CD14-positive monocyte (primary cell): ENCODE data around the gene SLC31A1. TPM values are rescaled to one million over a fixed set of nuclear protein-coding genes. Genes with fewer than 3 reads are reported as not detected.
A peak's percentile ranks its signal among the peaks of the same experiment; 100 is the strongest.

Experiments
- DNase-seq, 3 donors: peaks; one replicate each; pipeline ENCODE4 v3.0.0-alpha.2; 2011 to 2022
- H2AFZ ChIP-seq: 2 replicates; pipeline ENCODE4 v1.6.0; 2012; ENCODE audit warnings: mild to moderate bottlenecking, low read depth, low read length, inconsistent platforms; ENCODE audit not compliant: insufficient read depth, poor library complexity, severe bottlenecking
- H3K27ac ChIP-seq, 2 donors: 1 replicate in 1 of 2; 2 replicates in 1 of 2; pipeline ENCODE4 v1.5.1; 2012 to 2013; ENCODE audit warnings: low read length in 2 of 2, control low read depth in 1 of 2, inconsistent platforms in 1 of 2, low read depth in 1 of 2, mild to moderate bottlenecking in 1 of 2
- H3K27me3 ChIP-seq, 2 donors: one replicate each; pipeline versions ENCODE4 v1.6.0 to v1.6.1; 2011 to 2013; ENCODE audit warnings: low read length in 2 of 2; ENCODE audit not compliant: control insufficient read depth in 2 of 2, insufficient read depth in 2 of 2
- H3K36me3 ChIP-seq, 2 donors: replicated peaks in 1 of 2; 1 replicate in 1 of 2; 2 replicates in 1 of 2; pipeline versions ENCODE4 v1.5.1 to v1.6.1; 2012 to 2013; ENCODE audit warnings: low read length in 2 of 2, control low read depth in 1 of 2, inconsistent platforms in 1 of 2, mild to moderate bottlenecking in 1 of 2; ENCODE audit not compliant: insufficient read depth in 2 of 2, control insufficient read depth in 1 of 2
- H3K4me1 ChIP-seq, 2 donors: 1 replicate in 1 of 2; 2 replicates in 1 of 2; pipeline versions ENCODE4 v1.5.1 to v1.6.1; 2012 to 2013; ENCODE audit warnings: low read length in 2 of 2, control low read depth in 1 of 2, inconsistent platforms in 1 of 2, mild to moderate bottlenecking in 1 of 2, moderate library complexity in 1 of 2; ENCODE audit not compliant: insufficient read depth in 2 of 2, control insufficient read depth in 1 of 2
- H3K4me2 ChIP-seq: replicated peaks from 2 replicates; pipeline ENCODE3; 2012; ENCODE audit warnings: low read length, moderate library complexity, mild to moderate bottlenecking; ENCODE audit not compliant: poor library complexity, severe bottlenecking; ENCODE audit errors: extremely low read depth
- H3K4me3 ChIP-seq, 3 experiments: fragments of 200-600 bp in 1 of 3; sonication (generic) in 1 of 3; replicated peaks in 1 of 3; 1 replicate in 2 of 3; 2 replicates in 1 of 3; pipeline ENCODE4 v1.5.1; 2011 to 2013; ENCODE audit warnings: low read length in 3 of 3, mild to moderate bottlenecking in 3 of 3, control low read depth in 2 of 3, low read depth in 2 of 3, inconsistent platforms in 1 of 3, moderate library complexity in 1 of 3
- H3K79me2 ChIP-seq: 2 replicates; pipeline ENCODE4 v1.6.0; 2012; ENCODE audit warnings: mild to moderate bottlenecking, control low read depth, inconsistent platforms, low read length, moderate library complexity; ENCODE audit not compliant: insufficient read depth
- H3K9ac ChIP-seq: 2 replicates; pipeline ENCODE4 v1.6.0; 2017; ENCODE audit warnings: low read length, mild to moderate bottlenecking; ENCODE audit not compliant: insufficient read depth, poor library complexity, severe bottlenecking
- H3K9me3 ChIP-seq, 2 donors: replicated peaks in 1 of 2; 1 replicate in 1 of 2; 2 replicates in 1 of 2; pipeline versions ENCODE4 v1.5.1 to v1.6.1; 2012 to 2013; ENCODE audit warnings: low read length in 2 of 2, control low read depth in 1 of 2; ENCODE audit not compliant: control insufficient read depth in 1 of 2, insufficient read depth in 1 of 2
- H4K20me1 ChIP-seq: 2 replicates; pipeline ENCODE4 v1.6.0; 2012; ENCODE audit warnings: mild to moderate bottlenecking, low read length, control low read depth, moderate library complexity; ENCODE audit not compliant: insufficient read depth
- H3K27ac Mint-ChIP-seq, 7 donors: one replicate each; pipeline ENCODE4 v1.8.0; 2020; ENCODE audit warnings: mild to moderate bottlenecking in 7 of 7, mixed read lengths in 7 of 7, moderate library complexity in 6 of 7, inconsistent platforms in 2 of 7
- H3K27me3 Mint-ChIP-seq, 3 donors: one replicate each; pipeline ENCODE4 v1.8.0; 2021 to 2022; ENCODE audit warnings: low read depth in 3 of 3, mild to moderate bottlenecking in 3 of 3, mixed read lengths in 3 of 3, moderate library complexity in 3 of 3, inconsistent platforms in 1 of 3
- H3K36me3 Mint-ChIP-seq, 2 donors: one replicate each; pipeline ENCODE4 v1.8.0; 2020; ENCODE audit warnings: mixed read lengths in 2 of 2, inconsistent platforms in 1 of 2, mild to moderate bottlenecking in 1 of 2
- H3K4me1 Mint-ChIP-seq: one replicate; pipeline ENCODE4 v1.8.0; 2020; ENCODE audit warnings: mild to moderate bottlenecking, mixed read lengths
- H3K4me3 Mint-ChIP-seq, 2 donors: one replicate each; pipeline ENCODE4 v1.8.0; 2020; ENCODE audit warnings: mild to moderate bottlenecking in 2 of 2, mixed read lengths in 2 of 2, moderate library complexity in 1 of 2
- H3K9me3 Mint-ChIP-seq, 7 donors: one replicate each; pipeline ENCODE4 v1.8.0; 2020 to 2022; ENCODE audit warnings: mixed read lengths in 7 of 7, mild to moderate bottlenecking in 6 of 7, moderate library complexity in 6 of 7, inconsistent platforms in 2 of 7
- WGBS: methylation state at CpG from one replicate; pipeline ENCODE4 v1.1.5; 2013; ENCODE audit warnings: missing lambda C conversion rate; ENCODE audit not compliant: insufficient coverage; 5-methylcytosine and 5-hydroxymethylcytosine counted together
- intact Hi-C, 2 donors: fragments of 100-400 bp; cut with micrococcal nuclease; formaldehyde crosslinking; loops; one replicate each; pipeline versions ENCODE4 v1.15.0 to v1.15.1; 2023
- polyA plus RNA-seq, 3 donors: library from polyadenylated mRNA; depleted of rRNA in 1 of 3; unstranded in 2 of 3; stranded (reverse) in 1 of 3; fragments of 300-500 nt in 2 of 3; fragments of >200 nt in 1 of 3; fragmentation: Illumina TruSeq in 2 of 3; gene quantifications; 1 replicate in 2 of 3; 2 replicates in 1 of 3; pipeline ENCODE4 v1.2.3, GENCODE V29; 2012 to 2021
- TF ChIP-seq, protein P1 (sequence below): fragments of 200-600 bp; IDR thresholded peaks from one replicate; pipeline ENCODE4 v1.8.0; 2022; ENCODE audit warnings: antibody characterized with exemption, mild to moderate bottlenecking

SLC31A1 gene
- polyA plus RNA-seq, 3 donors = 20.4 to 49.0 (median 38.8) TPM

GRCh38 chr9:113289091-113289490, 67.7 kb downstream of the SLC31A1 start:
- Histone ChIP-seq H3K9ac (no peak overlapping the region), H4K20me1 (no peaks in the 10 kb centered on the region), H3K4me3 (no peak overlapping the region), H3K9me3 (no peaks in the 10 kb centered on the region), H3K4me1 (no peaks in the 10 kb centered on the region), H3K79me2 (no peaks in the 10 kb centered on the region), H3K27ac (no peak overlapping the region), H3K36me3 (peaks cover 95 to 99% of the 10 kb centered on the region in 2 donors), H3K4me2 (no peak overlapping the region), H3K27me3 (no peaks in the 10 kb centered on the region), H2AFZ (no peak overlapping the region)
- Mint-ChIP-seq H3K9me3 (no peaks in the 10 kb centered on the region), H3K4me1 (no peaks in the 10 kb centered on the region), H3K27me3 (peaks cover 0 to 1% (median 0%) of the 10 kb centered on the region in 3 donors), H3K36me3 (peaks cover 81 to 84% of the 10 kb centered on the region in 2 donors), H3K4me3 (no peak overlapping the region), H3K27ac (no peak overlapping the region)
- TF ChIP-seq, protein P1, sequence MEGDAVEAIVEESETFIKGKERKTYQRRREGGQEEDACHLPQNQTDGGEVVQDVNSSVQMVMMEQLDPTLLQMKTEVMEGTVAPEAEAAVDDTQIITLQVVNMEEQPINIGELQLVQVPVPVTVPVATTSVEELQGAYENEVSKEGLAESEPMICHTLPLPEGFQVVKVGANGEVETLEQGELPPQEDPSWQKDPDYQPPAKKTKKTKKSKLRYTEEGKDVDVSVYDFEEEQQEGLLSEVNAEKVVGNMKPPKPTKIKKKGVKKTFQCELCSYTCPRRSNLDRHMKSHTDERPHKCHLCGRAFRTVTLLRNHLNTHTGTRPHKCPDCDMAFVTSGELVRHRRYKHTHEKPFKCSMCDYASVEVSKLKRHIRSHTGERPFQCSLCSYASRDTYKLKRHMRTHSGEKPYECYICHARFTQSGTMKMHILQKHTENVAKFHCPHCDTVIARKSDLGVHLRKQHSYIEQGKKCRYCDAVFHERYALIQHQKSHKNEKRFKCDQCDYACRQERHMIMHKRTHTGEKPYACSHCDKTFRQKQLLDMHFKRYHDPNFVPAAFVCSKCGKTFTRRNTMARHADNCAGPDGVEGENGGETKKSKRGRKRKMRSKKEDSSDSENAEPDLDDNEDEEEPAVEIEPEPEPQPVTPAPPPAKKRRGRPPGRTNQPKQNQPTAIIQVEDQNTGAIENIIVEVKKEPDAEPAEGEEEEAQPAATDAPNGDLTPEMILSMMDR = no peak
- no CpG with 5 or more reads among the region's 2 CpGs for WGBS
- DNase-seq = no peak
- intact Hi-C loops = no loop called here

- intact Hi-C loops = no loop called here
- no peaks in the 10 kb centered on the region for H3K4me1 Mint-ChIP-seq
- Histone ChIP-seq H2AFZ (no peak overlapping the region), H3K4me3 (no peak overlapping the region), H3K4me1 (no peaks in the 10 kb centered on the region), H3K4me2 (no peak overlapping the region), H3K9ac (no peak overlapping the region), H3K27me3 (no peaks in the 10 kb centered on the region), H3K9me3 (no peaks in the 10 kb centered on the region), H3K27ac (peak overlapping the region in 1 of 2 donors; percentile 20), H3K79me2 (no peaks in the 10 kb centered on the region), H4K20me1 (no peaks in the 10 kb centered on the region), H3K36me3 (peaks cover 85 to 90% of the 10 kb centered on the region in 2 donors)
- TF ChIP-seq, protein P1 = no peak
- 100% methylated on average over 2 of the region's 6 CpGs for WGBS
- H3K36me3 Mint-ChIP-seq = peaks cover 71 to 76% of the 10 kb centered on the region in 2 donors
- H3K27me3 Mint-ChIP-seq = peaks cover 0 to 1% (median 0%) of the 10 kb centered on the region in 3 donors
- no peak overlapping the region for H3K4me3 Mint-ChIP-seq
- DNase-seq = no peak
- H3K27ac Mint-ChIP-seq = peak overlapping the region in 2 of 7 donors; percentile 47 to 67
- no peaks in the 10 kb centered on the region for H3K9me3 Mint-ChIP-seq
These were observed 68.8 kb downstream of the SLC31A1 start for GRCh38 chr9:113290052-113290607.
